OCI-LY1 (cell line): ENCODE results near the gene AGPAT1.

Experiments
- H2AFZ ChIP-seq: fragments of 200-600 bp; sonication (generic), shearing (Covaris generic); 2 replicates; pipeline ENCODE4 v1.6.0; 2014; ENCODE audit warnings: antibody characterized with exemption, mild to moderate bottlenecking, low read length
- H3F3A ChIP-seq: fragments of 200-600 bp; sonication (generic), shearing (Covaris generic); 2 replicates; pipeline ENCODE4 v1.6.0; 2014; ENCODE audit warnings: mild to moderate bottlenecking, antibody characterized with exemption, low read length, moderate library complexity; ENCODE audit not compliant: insufficient read depth
- H3K27ac ChIP-seq: fragments of 200-600 bp; sonication (generic); 2 replicates; pipeline ENCODE4 v1.5.1; 2014; ENCODE audit warnings: low read length, mixed run types, mild to moderate bottlenecking, low read depth; ENCODE audit not compliant: poor library complexity, severe bottlenecking
- H3K27me3 ChIP-seq: fragments of 200-600 bp; sonication (generic); 2 replicates; pipeline ENCODE4 v1.6.0; 2014; ENCODE audit warnings: antibody characterized with exemption, mild to moderate bottlenecking, low read length, moderate library complexity; ENCODE audit not compliant: insufficient read depth
- H3K36me3 ChIP-seq: fragments of 200-600 bp; sonication (generic); 2 replicates; pipeline ENCODE4 v1.6.1; 2014; ENCODE audit warnings: mild to moderate bottlenecking, antibody characterized with exemption, low read length, moderate library complexity, mixed read lengths; ENCODE audit not compliant: insufficient read depth
- H3K4me1 ChIP-seq: fragments of 200-600 bp; sonication (generic); 2 replicates; pipeline ENCODE4 v1.5.1; 2014; ENCODE audit warnings: mild to moderate bottlenecking, low read length, moderate library complexity; ENCODE audit not compliant: insufficient read depth, severe bottlenecking
- H3K4me2 ChIP-seq: fragments of 200-600 bp; sonication (generic), shearing (Covaris generic); 2 replicates; pipeline ENCODE4 v1.6.1; 2014; ENCODE audit warnings: low read length
- H3K4me3 ChIP-seq: fragments of 200-600 bp; sonication (generic); 2 replicates; pipeline ENCODE4 v1.5.1; 2014; ENCODE audit warnings: low read length, low read depth, mild to moderate bottlenecking, mixed read lengths; ENCODE audit not compliant: poor library complexity, severe bottlenecking
- H3K79me2 ChIP-seq: fragments of 200-600 bp; shearing (Covaris generic); 2 replicates; pipeline ENCODE4 v1.6.1; 2016; ENCODE audit warnings: mixed run types, low read length, mixed read lengths; ENCODE audit not compliant: insufficient read depth
- H3K9ac ChIP-seq: fragments of 200-600 bp; sonication (generic), shearing (Covaris generic); 2 replicates; pipeline ENCODE4 v1.6.1; 2014; ENCODE audit warnings: mild to moderate bottlenecking, low read length, mixed read lengths
- H3K9me2 ChIP-seq: fragments of 200-600 bp; sonication (generic), shearing (Covaris generic); 2 replicates; pipeline ENCODE4 v1.6.1; 2014; ENCODE audit warnings: low read depth, mild to moderate bottlenecking, low read length, mixed read lengths
- H3K9me3 ChIP-seq: fragments of 200-600 bp; shearing (Covaris generic); 2 replicates; pipeline ENCODE4 v1.6.1; 2014; ENCODE audit warnings: low read length, mixed read lengths
- H4K20me1 ChIP-seq: fragments of 200-600 bp; sonication (generic), shearing (Covaris generic); 2 replicates; pipeline ENCODE4 v1.6.0; 2016; ENCODE audit warnings: mild to moderate bottlenecking, low read length; ENCODE audit not compliant: insufficient read depth
- EZH2 ChIP-seq: fragments of 200-600 bp; sonication (generic), shearing (Covaris generic); IDR thresholded peaks from 2 replicates; pipeline ENCODE4 v1.8.0; 2017; ENCODE audit warnings: borderline replicate concordance, mixed run types, mild to moderate bottlenecking, antibody characterized with exemption, low read length, moderate library complexity, mixed read lengths
- TF ChIP-seq, protein P1 (sequence below): fragments of 200-600 bp; sonication (generic), shearing (Covaris generic); IDR thresholded peaks from 2 replicates; pipeline ENCODE4 v1.5.1; 2017; ENCODE audit warnings: mild to moderate bottlenecking, antibody characterized with exemption, low read length, moderate library complexity, mixed read lengths

AGPAT1 gene

DNA sequence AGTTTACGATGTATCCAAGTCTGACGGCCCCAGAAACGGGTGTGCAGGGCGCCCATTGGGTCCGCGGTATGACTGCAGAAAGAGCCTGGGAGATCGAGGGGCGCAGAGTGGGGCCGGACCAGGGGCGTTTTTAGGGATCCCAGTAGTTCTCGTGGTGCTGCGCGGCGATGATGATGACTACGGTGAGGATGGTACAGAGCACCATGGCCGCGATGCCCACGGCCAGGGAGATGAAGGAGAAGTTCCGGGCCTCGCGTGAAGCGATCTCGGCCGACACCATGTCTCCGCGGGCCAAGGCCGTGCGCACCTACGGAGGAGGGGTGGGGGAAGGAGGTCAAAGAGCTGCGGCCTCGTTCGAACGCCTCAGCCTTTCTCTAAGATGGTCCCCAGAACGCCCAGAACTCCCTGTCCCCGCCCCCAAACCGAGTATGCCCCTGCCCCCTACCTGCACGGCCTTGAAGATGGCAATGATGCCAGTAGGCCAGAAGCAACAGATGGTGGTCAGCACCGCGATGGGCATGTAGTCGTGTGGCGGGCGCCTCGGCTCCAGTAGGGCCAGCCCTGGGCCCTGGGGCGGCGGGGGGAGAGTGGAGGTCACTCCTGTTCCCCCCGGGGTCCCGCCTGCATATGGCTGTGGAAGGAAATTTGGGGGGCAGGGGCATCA lies 26.7 kb downstream of the AGPAT1 start:
- H3K27me3 ChIP-seq: no peaks in the 10 kb centered on the region; the same call in 1 of the 2 replicates
- no peak overlapping the region for H2AFZ ChIP-seq
- no peaks in the 10 kb centered on the region for H3K9me2 ChIP-seq
- H3K4me1 ChIP-seq: peaks cover 14% of the 10 kb centered on the region
- H3K4me2 ChIP-seq: no peak overlapping the region
- H3F3A ChIP-seq: 0 out of 2 replicates have a peak, but pooled peaks cover 4% of the 10 kb centered on the region
- H4K20me1 ChIP-seq: no peaks in the 10 kb centered on the region
- H3K9ac ChIP-seq: no peak overlapping the region
- H3K27ac ChIP-seq: no peak overlapping the region
- H3K4me3 ChIP-seq: no peak overlapping the region
- TF ChIP-seq, protein P1, sequence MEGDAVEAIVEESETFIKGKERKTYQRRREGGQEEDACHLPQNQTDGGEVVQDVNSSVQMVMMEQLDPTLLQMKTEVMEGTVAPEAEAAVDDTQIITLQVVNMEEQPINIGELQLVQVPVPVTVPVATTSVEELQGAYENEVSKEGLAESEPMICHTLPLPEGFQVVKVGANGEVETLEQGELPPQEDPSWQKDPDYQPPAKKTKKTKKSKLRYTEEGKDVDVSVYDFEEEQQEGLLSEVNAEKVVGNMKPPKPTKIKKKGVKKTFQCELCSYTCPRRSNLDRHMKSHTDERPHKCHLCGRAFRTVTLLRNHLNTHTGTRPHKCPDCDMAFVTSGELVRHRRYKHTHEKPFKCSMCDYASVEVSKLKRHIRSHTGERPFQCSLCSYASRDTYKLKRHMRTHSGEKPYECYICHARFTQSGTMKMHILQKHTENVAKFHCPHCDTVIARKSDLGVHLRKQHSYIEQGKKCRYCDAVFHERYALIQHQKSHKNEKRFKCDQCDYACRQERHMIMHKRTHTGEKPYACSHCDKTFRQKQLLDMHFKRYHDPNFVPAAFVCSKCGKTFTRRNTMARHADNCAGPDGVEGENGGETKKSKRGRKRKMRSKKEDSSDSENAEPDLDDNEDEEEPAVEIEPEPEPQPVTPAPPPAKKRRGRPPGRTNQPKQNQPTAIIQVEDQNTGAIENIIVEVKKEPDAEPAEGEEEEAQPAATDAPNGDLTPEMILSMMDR: no peak
- no peak for TF ChIP-seq EZH2
- H3K9me3 ChIP-seq: no peaks in the 10 kb centered on the region
- H3K79me2 ChIP-seq: no peaks in the 10 kb centered on the region
- no peaks in the 10 kb centered on the region for H3K36me3 ChIP-seq

DNA sequence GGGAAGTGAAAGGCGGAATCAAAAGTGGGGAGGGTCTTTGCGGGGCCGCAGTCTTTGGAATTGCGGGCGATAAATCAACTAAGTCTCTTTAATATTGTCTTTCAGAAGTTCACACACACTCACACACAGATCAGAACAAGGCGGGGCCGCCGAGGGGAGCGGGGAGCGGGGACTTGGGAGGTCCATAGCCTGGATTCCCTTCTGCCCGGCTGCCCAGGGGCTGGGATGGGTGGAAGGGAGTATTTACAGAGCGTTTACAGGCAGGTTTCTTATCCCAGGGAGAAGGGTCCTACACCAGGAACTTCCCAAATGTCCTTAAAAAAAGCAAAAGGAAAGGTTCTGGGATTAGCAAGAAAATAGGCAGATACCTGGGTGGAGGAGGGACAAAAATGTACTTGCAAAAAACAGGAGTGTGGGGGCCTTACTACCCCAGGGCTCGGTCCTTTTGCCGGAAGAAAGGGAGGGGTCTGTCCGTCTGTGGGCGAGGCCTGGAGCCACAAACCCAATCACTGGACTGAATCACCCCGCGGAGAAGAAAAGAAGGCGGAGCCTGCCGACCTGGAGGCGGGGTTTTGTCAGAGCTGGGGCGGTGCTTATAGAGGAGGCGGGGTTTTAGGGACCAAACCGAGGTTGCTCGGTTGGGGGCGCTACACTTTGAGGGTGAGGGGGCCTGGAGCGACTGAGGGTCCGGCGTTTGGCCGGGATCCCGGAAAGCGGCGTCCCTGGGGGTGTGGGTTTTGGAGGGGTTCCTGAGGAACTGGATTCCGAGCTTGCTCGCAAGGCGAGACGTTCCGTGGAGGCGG lies 27.4 kb downstream of the AGPAT1 start:
- no peaks in the 10 kb centered on the region for H4K20me1 ChIP-seq
- no peaks in the 10 kb centered on the region for H3K36me3 ChIP-seq
- no peak overlapping the region for H3K9ac ChIP-seq
- 0 out of 2 replicates have a peak, but pooled peaks cover 4% of the 10 kb centered on the region for H3F3A ChIP-seq
- H3K27ac ChIP-seq: no peak overlapping the region
- H3K9me3 ChIP-seq: no peaks in the 10 kb centered on the region
- H3K4me1 ChIP-seq: peaks cover 9% of the 10 kb centered on the region
- H3K4me2 ChIP-seq: no peak overlapping the region
- H3K79me2 ChIP-seq: no peaks in the 10 kb centered on the region
- H3K4me3 ChIP-seq: no peak overlapping the region
- H2AFZ ChIP-seq: no peak overlapping the region
- TF ChIP-seq, protein P1: no peak
- no peak for TF ChIP-seq EZH2
- H3K27me3 ChIP-seq: no peaks in the 10 kb centered on the region; the same call in 1 of the 2 replicates
- no peaks in the 10 kb centered on the region for H3K9me2 ChIP-seq

DNA sequence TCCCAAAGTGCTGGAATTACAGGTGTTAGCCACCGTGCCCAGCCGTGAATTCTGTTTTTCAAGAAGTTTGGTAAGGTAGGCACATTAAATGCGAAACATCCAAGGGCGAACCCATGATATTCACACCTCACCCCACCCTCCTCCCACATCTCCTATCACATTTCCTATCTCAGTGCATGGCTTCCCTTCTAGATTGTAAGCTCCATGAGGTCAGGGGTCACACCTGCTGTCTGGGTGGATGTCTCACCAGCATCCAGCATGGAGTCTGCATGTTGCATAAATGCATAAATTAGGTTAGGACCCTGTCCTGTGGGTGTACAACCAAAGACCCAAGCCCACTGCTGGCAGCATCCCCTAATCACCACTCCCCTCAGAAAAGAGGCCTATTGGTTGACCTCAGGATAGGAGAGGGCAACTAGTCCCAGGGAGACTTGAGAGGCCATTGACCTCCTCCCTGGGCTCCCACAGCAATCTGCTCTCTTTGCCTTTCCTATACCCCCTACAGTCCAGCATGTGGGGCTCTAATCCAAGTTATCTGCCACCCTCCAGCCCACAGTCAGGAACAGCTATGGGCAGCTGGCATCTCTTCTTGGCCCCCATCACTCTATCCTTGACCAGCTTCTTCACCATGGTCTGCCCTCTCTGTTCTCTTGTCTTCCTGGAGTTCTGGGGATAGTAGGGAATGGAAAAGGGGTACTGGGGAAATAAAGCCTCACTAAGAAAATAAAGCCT lies 28.3 kb downstream of the AGPAT1 start:
- no peak overlapping the region for H3K4me3 ChIP-seq
- H3K9ac ChIP-seq: no peak overlapping the region
- H3K36me3 ChIP-seq: no peaks in the 10 kb centered on the region
- no peaks in the 10 kb centered on the region; the same call in 1 of the 2 replicates for H3K27me3 ChIP-seq
- no peak for TF ChIP-seq EZH2
- TF ChIP-seq, protein P1: no peak
- no peaks in the 10 kb centered on the region for H3K9me2 ChIP-seq
- H3K79me2 ChIP-seq: no peaks in the 10 kb centered on the region
- no peaks in the 10 kb centered on the region for H3K9me3 ChIP-seq
- H4K20me1 ChIP-seq: no peaks in the 10 kb centered on the region
- H2AFZ ChIP-seq: no peak overlapping the region
- H3K4me2 ChIP-seq: no peak overlapping the region
- no peaks in the 10 kb centered on the region for H3F3A ChIP-seq
- H3K4me1 ChIP-seq: no peaks in the 10 kb centered on the region
- no peak overlapping the region for H3K27ac ChIP-seq
